NCI-H2029 treated with DMSO at 0.1 percent for 48 hours (cell line): ENCODE results near the gene EIF4A2.
"Not testable (repeated sequence)": the region's sequence is repeated elsewhere in the genome, so short reads cannot be mapped to it uniquely, and the experiment has no call there.

Experiments
- DNase-seq: peaks from one replicate; lab custom pipeline; 2025; lab: John Stamatoyannopoulos, UW

The EIF4A2 gene

GRCh38 chr3:186785495-186786018 is 2.2 kb downstream of the EIF4A2 start:
- DNase-seq, result no peak

DNA sequence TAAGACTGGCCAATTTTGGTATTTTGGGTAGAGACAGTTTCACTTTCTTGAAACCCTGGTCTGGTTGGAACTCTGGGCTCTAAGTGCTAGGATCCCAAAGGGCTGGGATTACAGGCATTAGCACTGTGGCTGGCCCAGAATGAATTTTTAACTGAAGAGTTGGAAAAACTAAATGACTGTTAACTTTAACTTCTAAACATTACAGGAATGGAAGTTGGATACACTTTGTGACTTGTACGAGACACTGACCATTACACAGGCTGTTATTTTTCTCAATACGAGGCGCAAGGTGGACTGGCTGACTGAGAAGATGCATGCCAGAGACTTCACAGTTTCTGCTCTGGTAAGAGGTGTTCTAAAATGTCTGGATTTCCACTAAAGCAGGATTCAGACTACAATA is 3.5 kb downstream of the EIF4A2 start:
- no peak for DNase-seq

- DNase-seq, result no peak
Observed at GRCh38 chr3:186787642-186788481, 4.5 kb downstream of the EIF4A2 start.

DNA sequence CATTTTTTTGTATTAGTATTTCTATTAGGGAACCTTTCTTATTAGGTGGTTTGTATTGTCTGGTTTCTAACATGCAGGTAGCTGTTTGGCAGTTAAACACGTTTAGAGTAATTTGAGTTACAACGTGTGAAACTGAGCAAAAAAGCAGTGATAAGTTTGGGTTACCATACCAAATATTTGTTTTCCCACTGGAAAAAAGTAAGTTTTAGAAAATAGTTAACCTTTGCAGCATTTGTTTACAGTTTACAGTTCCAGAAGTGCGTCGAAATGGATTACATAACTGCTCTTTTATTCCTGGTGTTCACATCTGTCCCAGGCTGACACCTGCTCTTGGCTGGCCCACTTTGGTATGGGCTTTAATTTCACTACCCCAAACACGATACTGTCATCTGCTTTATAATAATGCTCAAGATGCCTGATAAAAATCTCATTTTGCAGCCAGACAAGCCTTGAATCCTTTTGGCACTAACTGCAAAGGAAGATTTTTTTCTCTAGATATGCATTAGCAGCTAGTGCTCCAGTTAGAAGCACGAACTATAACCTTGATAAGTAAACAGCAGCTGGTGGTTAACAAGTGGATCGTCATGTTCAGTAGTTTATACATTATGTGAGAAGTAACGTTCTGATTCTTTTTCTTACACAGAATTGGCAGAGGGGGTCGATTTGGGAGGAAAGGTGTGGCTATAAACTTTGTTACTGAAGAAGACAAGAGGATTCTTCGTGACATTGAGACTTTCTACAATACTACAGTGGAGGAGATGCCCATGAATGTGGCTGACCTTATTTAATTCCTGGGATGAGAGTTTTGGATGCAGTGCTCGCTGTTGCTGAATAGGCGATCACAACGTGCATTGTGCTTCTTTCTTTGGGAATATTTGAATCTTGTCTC is 5.3 kb downstream of the EIF4A2 start:
- no peak for DNase-seq

- no peak for DNase-seq
Observed at GRCh38 chr3:186789554-186790260, 6.3 kb downstream of the EIF4A2 start.

DNA sequence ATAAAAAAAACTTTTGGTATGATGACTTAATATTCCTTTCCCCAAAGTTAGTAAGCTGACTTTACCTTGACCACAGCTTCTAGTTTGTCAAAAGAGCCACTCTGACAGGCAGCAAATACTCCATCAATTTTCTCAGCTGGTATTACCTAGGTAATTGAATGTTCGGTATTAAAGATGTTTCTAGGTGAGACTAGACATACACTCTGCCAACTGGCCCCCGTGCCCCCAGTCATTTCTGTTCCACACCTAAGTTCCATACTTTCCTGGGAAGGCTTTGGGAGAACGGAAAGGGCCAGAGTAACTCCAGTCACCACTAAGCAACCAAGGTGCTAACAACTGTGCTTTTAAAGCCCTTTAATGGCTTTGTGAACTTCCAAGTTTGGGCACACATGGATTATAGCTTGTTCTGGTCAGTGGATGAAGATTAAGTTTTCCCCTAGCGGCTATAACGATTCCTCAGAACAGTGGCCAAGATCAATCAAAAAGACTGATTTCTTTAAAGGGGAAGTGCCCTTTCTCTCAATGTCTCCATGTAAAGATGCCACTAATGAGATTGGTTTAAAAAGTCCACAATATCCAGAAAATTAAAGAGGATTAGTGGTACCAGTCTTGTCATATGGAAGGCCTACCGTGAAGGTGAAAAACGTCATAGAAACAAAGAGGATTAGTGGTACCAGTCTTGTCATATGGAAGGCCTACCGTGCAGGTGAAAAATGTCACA is 7.0 kb downstream of the EIF4A2 start:
- DNase-seq, result no peak

DNA sequence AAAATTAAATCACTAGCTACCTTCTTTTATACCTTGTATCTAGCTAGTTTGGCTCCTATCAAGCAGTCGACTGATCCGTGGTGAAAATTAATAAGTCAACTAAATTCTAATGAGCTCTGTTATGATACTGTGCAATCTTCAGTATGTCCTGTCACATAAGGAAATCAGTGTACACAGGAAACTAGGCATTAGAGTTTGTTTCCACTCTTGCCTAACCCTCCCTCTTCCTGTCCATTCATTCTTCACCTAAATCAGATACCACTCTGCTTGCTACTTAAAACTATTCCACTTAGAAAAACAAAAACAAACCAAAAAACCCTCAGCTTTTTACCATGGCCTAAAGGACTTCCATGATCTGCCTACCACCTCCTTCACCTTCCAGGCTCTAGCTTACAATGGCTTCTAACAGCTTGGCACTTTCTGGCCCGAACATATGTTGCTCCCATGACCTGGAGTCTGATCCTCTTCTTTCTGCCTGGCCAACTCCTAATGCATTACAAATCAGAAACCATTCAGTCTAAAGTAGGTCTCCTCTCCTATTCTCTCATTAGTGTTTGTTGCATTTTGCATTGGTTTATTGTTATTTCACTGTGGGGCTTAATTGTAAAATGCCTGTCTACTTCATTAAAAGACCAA is 15.0 kb downstream of the EIF4A2 start:
- no peak for DNase-seq

DNA sequence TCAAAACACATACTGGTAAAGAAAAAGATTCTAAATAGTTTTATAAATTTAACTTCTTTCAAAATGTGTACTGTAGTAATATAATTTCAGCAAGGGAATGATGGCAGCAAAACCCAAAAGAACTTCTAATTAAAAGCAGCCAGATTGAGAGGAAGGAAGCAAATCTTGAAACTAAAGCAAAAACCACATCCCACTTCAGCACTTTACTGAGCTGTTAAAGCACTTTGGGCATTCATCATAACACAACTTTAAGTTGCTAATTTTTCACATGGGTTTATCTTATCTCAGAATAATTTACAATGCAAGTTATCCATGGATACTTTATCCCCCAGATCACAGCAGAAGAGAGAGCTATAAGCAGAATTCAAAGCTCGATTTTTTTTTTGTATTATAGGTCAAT is 16.9 kb downstream of the EIF4A2 start:
- DNase-seq, result no peak

GRCh38 chr3:186802701-186803100 is 19.3 kb downstream of the EIF4A2 start:
- no peak for DNase-seq

- DNase-seq, result not testable (repeated sequence)
Observed at GRCh38 chr3:186803447-186803846, 20.1 kb downstream of the EIF4A2 start.

DNA sequence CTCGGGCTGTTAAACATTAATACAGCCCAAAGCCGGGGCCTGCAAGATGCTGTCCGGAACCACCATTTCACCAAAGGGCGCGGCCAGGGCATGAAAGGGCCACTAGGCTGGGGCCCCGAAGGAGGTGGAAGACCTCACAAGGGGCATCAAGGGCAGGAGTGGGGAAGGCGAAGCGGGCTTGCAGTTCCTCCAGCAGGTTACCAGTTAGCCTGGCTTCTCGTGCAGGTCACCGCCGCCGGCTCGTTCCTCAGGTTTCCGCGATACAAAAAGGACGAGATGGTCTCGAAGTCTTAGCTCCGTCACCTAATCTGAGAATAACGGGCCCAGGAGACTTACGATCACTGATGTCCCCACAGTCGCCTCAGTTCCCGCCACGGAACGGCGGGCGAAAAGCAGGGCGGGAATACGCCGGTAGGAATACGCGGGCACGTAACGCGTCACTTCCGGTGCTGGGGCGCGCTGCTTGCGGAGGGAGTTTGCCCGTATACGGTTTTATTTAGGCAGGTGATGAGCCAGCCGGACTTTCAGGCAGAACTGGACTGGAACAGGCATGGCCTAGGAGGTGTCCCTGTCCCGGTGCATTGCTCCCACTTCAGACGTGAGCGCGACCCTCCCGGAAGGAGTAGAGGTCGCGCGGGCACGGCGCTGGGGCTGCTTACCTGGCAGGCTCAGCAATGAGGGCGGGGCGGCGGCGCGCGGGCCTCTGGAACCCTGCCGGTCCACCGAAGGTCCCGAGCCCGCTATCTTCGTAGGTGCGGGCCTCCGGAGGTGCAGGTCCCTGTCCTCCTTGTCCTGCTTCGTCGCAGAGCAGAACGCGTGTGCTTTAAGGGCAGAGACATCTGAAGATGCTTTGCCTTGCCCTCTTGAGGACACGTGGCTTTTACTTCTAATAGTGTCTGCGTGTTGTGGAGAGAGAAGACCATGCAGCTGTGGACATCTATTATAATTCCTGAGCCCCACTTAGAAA is 23.0 kb downstream of the EIF4A2 start, which contains the start of gene RFC4:
Gene RFC4 (minus strand): TSS at position 394 of the 967 bp plus-strand sequence. CDS start 1,769 bp downstream, outside the sequence.
- DNase-seq, result peak; percentile 80

GRCh38 chr3:186807231-186807630 is 23.9 kb downstream of the EIF4A2 start:
- no peak for DNase-seq

DNA sequence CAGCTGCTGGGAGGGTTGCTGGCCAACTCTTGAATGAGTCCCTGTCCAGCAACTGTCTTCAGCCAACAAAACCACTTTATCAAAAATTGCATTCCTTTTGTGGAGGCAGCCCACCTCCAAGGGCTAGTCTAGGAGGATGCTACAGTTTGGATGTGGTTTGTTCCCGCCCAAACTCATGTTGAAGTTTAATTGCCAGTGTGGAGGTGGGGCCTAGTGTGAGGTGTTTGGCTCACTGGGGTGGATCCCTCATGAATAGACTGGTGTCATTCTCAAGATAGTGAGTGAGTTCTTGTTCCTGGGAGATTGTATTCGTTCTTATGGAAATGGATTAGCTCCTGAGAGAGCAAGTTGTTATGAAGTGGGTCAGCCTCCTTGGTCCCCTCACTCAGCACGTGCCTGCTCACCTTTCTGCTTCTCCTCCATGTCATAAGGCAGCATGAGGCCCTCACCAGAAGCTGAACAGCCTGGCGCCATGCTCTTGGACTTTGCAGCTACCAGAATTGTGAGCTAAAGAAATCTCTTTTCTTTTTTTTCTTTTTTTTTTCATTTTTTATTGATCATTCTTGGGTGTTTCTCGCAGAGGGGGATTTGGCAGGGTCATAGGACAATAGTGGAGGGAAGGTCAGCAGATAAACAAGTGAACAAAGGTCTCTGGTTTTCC is 27.1 kb downstream of the EIF4A2 start:
- DNase-seq, result no peak

DNA sequence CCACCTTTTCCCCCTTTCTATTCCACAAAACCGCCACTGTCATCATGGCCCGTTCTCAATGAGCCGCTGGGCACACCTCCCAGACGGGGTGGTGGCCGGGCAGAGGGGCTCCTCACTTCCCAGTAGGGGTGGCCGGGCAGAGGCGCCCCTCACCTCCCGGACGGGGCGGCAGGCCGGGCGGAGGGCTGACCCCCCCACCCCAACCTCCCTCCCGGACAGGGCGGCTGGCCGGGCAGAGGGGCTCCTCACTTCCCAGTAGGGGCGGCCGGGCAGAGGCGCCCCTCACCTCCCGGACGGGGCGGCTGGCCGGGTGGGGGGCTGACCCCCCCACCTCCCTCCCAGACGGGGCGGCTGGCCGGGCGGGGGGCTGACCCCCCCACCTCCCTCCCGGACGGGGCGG is 27.9 kb downstream of the EIF4A2 start:
- not testable (repeated sequence) for DNase-seq

DNA sequence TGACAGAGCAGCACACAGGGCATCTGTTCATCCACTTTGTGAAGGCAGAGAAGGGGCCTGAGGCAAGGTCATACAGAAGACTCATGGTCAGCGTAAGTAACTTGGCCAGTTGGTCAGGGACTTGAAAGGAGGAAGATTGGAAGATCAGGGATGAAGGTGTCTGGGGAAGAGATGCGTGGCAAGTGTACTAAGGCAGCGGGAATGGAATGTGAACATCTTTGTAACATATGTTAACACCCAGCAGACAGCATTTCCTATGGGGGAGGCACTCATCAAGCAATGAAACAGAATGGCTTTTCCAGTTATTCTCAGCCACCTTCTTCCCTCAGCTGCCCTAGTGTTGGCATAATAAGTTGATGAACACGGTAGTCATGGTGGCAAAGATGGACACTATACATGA is 30.7 kb downstream of the EIF4A2 start:
- DNase-seq, result no peak

GRCh38 chr3:186815435-186815834 is 32.1 kb downstream of the EIF4A2 start:
- DNase-seq, result no peak

DNA sequence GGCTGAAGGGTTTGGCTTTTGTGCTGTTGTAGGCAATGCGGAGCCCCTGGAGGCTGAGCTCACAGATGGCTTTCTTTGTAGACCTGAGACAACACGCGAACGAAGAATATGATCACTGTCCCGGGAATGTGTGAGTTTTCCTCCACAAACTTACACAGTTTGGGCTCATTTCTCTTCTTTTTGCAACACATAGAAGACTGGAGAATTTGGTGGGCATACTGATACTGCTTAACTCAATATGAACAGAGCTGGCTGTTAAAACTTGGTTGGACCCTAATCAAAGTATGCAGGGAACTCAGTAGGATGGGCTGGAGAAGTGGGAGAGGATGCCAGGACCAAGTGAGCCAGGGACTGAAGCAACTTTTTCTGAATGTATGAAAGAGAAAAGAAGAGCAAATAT is 35.1 kb downstream of the EIF4A2 start:
- no peak for DNase-seq

GRCh38 chr3:186818956-186819355 is 35.6 kb downstream of the EIF4A2 start:
- DNase-seq, result no peak
